ENCODE data around the gene LRRC18.

The LRRC18 gene

GRCh38 chr10:48880016-48880705 is 59.5 kb downstream of the LRRC18 start:
- H3K79me2 ChIP-seq = no peaks in the 10 kb centered on the region
- H3K4me1 ChIP-seq = no peaks in the 10 kb centered on the region
- no peaks in the 10 kb centered on the region for H3K27me3 ChIP-seq (ENCODE audit: control insufficient read depth, insufficient read depth, low read length)
- H3K36me3 ChIP-seq (ENCODE audit: control insufficient read depth, insufficient read depth, low read length) = no peaks in the 10 kb centered on the region
- no peak for TF ChIP-seq CTCF (IDR thresholded peaks at IDR 0.05)
- no peak overlapping the region for H3K27ac ChIP-seq
- H3K4me2 ChIP-seq (ENCODE audit: low read length) = no peak overlapping the region
- H3K9ac ChIP-seq = no peak overlapping the region
- H2AFZ ChIP-seq = no peak overlapping the region
- no peak overlapping the region for H3K4me3 ChIP-seq (ENCODE audit: low read depth, low read length)
- no peaks in the 10 kb centered on the region for H3K9me3 ChIP-seq (ENCODE audit: control insufficient read depth, low read length)

- Histone ChIP-seq H3K9ac (no peak overlapping the region), H3K9me3 (ENCODE audit: control insufficient read depth, low read length) (no peaks in the 10 kb centered on the region), H3K27ac (no peak overlapping the region), H3K36me3 (ENCODE audit: control insufficient read depth, insufficient read depth, low read length) (no peaks in the 10 kb centered on the region), H3K79me2 (no peaks in the 10 kb centered on the region), H2AFZ (no peak overlapping the region), H3K4me1 (no peaks in the 10 kb centered on the region), H3K4me2 (ENCODE audit: low read length) (no peak overlapping the region), H3K27me3 (ENCODE audit: control insufficient read depth, insufficient read depth, low read length) (no peaks in the 10 kb centered on the region), H3K4me3 (ENCODE audit: low read depth, low read length) (no peak overlapping the region)
- TF ChIP-seq CTCF (IDR thresholded peaks at IDR 0.05) = no peak
Measured at GRCh38 chr10:48879451-48879850, 60.2 kb downstream of the LRRC18 start.

GRCh38 chr10:48878091-48878490 is 61.5 kb downstream of the LRRC18 start:
- no peaks in the 10 kb centered on the region for H3K4me1 ChIP-seq
- no peaks in the 10 kb centered on the region for H3K27me3 ChIP-seq (ENCODE audit: control insufficient read depth, insufficient read depth, low read length)
- no peak overlapping the region for H3K4me3 ChIP-seq (ENCODE audit: low read depth, low read length)
- H3K27ac ChIP-seq = no peak overlapping the region
- no peak overlapping the region for H3K9ac ChIP-seq
- H3K36me3 ChIP-seq (ENCODE audit: control insufficient read depth, insufficient read depth, low read length) = no peaks in the 10 kb centered on the region
- H3K79me2 ChIP-seq = no peaks in the 10 kb centered on the region
- H3K9me3 ChIP-seq (ENCODE audit: control insufficient read depth, low read length) = no peaks in the 10 kb centered on the region
- no peak for TF ChIP-seq CTCF (IDR thresholded peaks at IDR 0.05)
- H3K4me2 ChIP-seq (ENCODE audit: low read length) = no peak overlapping the region
- H2AFZ ChIP-seq = no peak overlapping the region

- Histone ChIP-seq H3K4me1 (no peaks in the 10 kb centered on the region), H3K9me3 (ENCODE audit: control insufficient read depth, low read length) (no peaks in the 10 kb centered on the region), H3K27ac (no peak overlapping the region), H3K4me3 (ENCODE audit: low read depth, low read length) (no peak overlapping the region), H3K4me2 (ENCODE audit: low read length) (no peak overlapping the region), H3K79me2 (no peaks in the 10 kb centered on the region), H2AFZ (no peak overlapping the region), H3K36me3 (ENCODE audit: control insufficient read depth, insufficient read depth, low read length) (no peaks in the 10 kb centered on the region), H3K9ac (no peak overlapping the region), H3K27me3 (ENCODE audit: control insufficient read depth, insufficient read depth, low read length) (no peaks in the 10 kb centered on the region)
- no peak for TF ChIP-seq CTCF (IDR thresholded peaks at IDR 0.05)
Measured at GRCh38 chr10:48872234-48872633, 67.4 kb downstream of the LRRC18 start.
